Spleen (tissue), 11 donors: ENCODE data around the gene COL16A1. TPM values are rescaled to one million over a fixed set of nuclear protein-coding genes. Genes with fewer than 3 reads are reported as not detected.

Experiments
- DNase-seq: peaks from one replicate; pipeline ENCODE4 v3.0.0-alpha.2; 2020
- H3K27ac ChIP-seq, 8 donors: fragments of 200-600 bp; sonication (generic) in 7 of 8; 1 replicate in 4 of 8; 2 replicates in 4 of 8; pipeline versions ENCODE4 v1.5.0 to v1.8.0; 2016 to 2021; ENCODE audit warnings: inconsistent platforms in 4 of 8, mild to moderate bottlenecking in 4 of 8, moderate library complexity in 1 of 8
- H3K27me3 ChIP-seq, 7 donors: fragments of 200-600 bp; sonication (generic) in 6 of 7; replicated peaks in 1 of 7; 1 replicate in 4 of 7; 2 replicates in 3 of 7; pipeline versions ENCODE4 v1.5.0 to v1.8.0; 2016 to 2021; ENCODE audit warnings: inconsistent platforms in 3 of 7, mild to moderate bottlenecking in 1 of 7
- H3K36me3 ChIP-seq, 6 donors: fragments of 200-600 bp; sonication (generic) in 5 of 6; 1 replicate in 4 of 6; 2 replicates in 2 of 6; pipeline versions ENCODE4 v1.5.0 to v1.8.0; 2016 to 2021; ENCODE audit warnings: inconsistent platforms in 2 of 6
- H3K4me1 ChIP-seq, 6 donors: fragments of 200-600 bp; sonication (generic) in 5 of 6; 1 replicate in 3 of 6; 2 replicates in 3 of 6; pipeline versions ENCODE4 v1.5.0 to v1.8.0; 2016 to 2021; ENCODE audit warnings: inconsistent platforms in 3 of 6
- H3K4me3 ChIP-seq, 8 donors: fragments of 200-600 bp; sonication (generic) in 7 of 8; 1 replicate in 4 of 8; 2 replicates in 4 of 8; pipeline versions ENCODE4 v1.5.0 to v1.8.0; 2016 to 2021; ENCODE audit warnings: inconsistent platforms in 4 of 8, mild to moderate bottlenecking in 4 of 8, moderate library complexity in 2 of 8
- H3K9me3 ChIP-seq, 8 donors: fragments of 200-600 bp; sonication (generic) in 7 of 8; 1 replicate in 4 of 8; 2 replicates in 4 of 8; pipeline versions ENCODE4 v1.5.0 to v1.8.0; 2016 to 2021; ENCODE audit warnings: inconsistent platforms in 4 of 8
- POLR2A ChIP-seq, 3 donors: fragments of 450-650 bp; IDR thresholded peaks; one replicate each; pipeline ENCODE4 v1.5.1; 2017; ENCODE audit warnings: antibody characterized with exemption in 3 of 3, mild to moderate bottlenecking in 1 of 3
- POLR2AphosphoS5 ChIP-seq, 3 donors: sonication (generic); formaldehyde crosslinking; IDR thresholded peaks; one replicate each; pipeline ENCODE4 v1.5.1; 2017; ENCODE audit warnings: antibody characterized with exemption in 3 of 3
- WGBS, 5 donors: extraction: QIAGEN DNeasy Blood & Tissue Kit in 3 of 5; methylation state at CpG; one replicate each; pipeline versions ENCODE4 v1.1.5 to v1.1.7; 2013 to 2018; 5-methylcytosine and 5-hydroxymethylcytosine counted together
- intact Hi-C: fragments of 100-400 bp; cut with DNase I; formaldehyde crosslinking; loops from one replicate; pipeline ENCODE4 v1.15.0; 2023; ENCODE audit warnings: low total_unique reads
- polyA plus RNA-seq, 3 donors: library from polyadenylated mRNA; stranded (reverse); fragments of 200-250 nt; gene quantifications; one replicate each; pipeline ENCODE4 v1.2.1, GENCODE V29; 2013
- total RNA-seq, 7 donors: library from RNA; depleted of rRNA in 3 of 7; stranded (reverse); fragments of >200 nt in 3 of 7; fragmentation: NEBNext Ultra II Directional in 4 of 7; extraction: Animal tissue kit (Norgen Biotek cat#: 25700) in 4 of 7; gene quantifications; one replicate each; pipeline versions ENCODE4 v1.1.0 to v1.2.1, GENCODE V29; 2016 to 2021
- TF ChIP-seq, protein P1 (sequence below), 11 experiments: fragments of 200-600 bp in 7 of 11; fragments of 450-650 bp in 4 of 11; sonication (generic) in 4 of 11; IDR thresholded peaks in 8 of 11; conservative IDR thresholded peaks in 3 of 11; 1 replicate in 7 of 11; 2 replicates in 4 of 11; pipeline versions ENCODE4 v1.4.0 to v1.8.0; 2016 to 2021; ENCODE audit warnings: antibody characterized with exemption in 11 of 11, inconsistent platforms in 4 of 11, mild to moderate bottlenecking in 1 of 11
- donor health status: healthy with polysubstance abuse.
- donor health status: DM: no; HTN: no; CAD: no; lungs with moderate emphysema.
- donor health status: DM: no; HTN: no; CAD: no.
- donor health status: Bipolar disorder and iron deficiency.
- donor health status: healthy.
- donor health status: DM: no; HTN: no; CAD: no.
- donor health status: DM: yes; HTN: yes; CAD: no.

COL16A1 gene
- total and polyA plus RNA-seq, 10 donors, result 4.7 to 25.6 (median 12.5) TPM

DNA sequence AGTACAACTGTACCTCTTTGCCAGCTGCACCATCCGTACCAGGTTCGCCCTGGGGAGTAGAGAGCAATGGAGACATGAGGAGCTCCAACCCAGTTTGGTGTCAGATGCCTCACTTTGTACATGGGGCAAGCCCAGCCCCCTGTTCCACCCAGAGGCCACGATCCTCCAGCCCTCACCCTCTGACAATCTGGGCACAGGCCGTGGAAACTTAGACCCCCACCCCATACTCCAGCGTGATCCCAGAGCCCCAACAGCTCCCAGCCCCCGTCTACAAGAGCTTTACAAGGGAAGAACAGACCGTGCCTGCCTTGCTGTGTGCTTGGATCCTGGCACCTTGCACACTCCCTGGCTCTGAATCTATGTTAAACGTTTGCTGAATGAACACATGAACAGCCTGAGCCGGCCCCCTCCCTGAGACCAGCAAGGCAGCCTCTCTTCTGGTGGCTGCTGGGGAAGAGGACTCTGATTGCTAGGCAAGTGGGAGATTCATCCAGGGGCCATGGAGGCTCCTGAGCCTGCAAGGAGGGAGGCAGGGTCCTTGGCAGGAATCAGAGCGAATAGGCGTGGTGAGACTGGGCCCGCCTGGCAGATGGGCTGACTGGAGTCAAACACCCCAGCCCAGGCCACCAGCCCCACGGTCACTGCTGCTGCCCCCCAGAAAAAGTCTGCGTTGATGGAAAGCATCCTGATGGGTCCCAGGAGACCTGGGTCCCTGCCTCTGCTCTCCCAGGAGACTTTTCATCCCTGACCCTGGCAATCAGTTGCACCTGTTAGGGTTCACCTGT, 46.6 kb downstream of the COL16A1 start:
- peak; percentile 53 for DNase-seq
- Histone ChIP-seq H3K4me3 (no peak overlapping the region), H3K36me3 (no peaks in the 10 kb centered on the region), H3K4me1 (peaks cover 0 to 35% (median 0%) of the 10 kb centered on the region in 6 donors), H3K27ac (peak overlapping the region in 4 of 8 donors; percentile 11 to 64 (median 62)), H3K27me3 (no peaks in the 10 kb centered on the region), H3K9me3 (no peaks in the 10 kb centered on the region)
- 66 to 90% (median 83%) methylated on average over 8 to 14 of the region's 14 CpGs for WGBS, 5 donors
- intact Hi-C loops, result no loop called here
- TF ChIP-seq, protein P1, sequence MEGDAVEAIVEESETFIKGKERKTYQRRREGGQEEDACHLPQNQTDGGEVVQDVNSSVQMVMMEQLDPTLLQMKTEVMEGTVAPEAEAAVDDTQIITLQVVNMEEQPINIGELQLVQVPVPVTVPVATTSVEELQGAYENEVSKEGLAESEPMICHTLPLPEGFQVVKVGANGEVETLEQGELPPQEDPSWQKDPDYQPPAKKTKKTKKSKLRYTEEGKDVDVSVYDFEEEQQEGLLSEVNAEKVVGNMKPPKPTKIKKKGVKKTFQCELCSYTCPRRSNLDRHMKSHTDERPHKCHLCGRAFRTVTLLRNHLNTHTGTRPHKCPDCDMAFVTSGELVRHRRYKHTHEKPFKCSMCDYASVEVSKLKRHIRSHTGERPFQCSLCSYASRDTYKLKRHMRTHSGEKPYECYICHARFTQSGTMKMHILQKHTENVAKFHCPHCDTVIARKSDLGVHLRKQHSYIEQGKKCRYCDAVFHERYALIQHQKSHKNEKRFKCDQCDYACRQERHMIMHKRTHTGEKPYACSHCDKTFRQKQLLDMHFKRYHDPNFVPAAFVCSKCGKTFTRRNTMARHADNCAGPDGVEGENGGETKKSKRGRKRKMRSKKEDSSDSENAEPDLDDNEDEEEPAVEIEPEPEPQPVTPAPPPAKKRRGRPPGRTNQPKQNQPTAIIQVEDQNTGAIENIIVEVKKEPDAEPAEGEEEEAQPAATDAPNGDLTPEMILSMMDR (IDR thresholded peaks at IDR 0.05 in 8 of 11, conservative IDR thresholded peaks at IDR 0.05 in 3 of 11), result no peak
- TF ChIP-seq POLR2A (IDR thresholded peaks at IDR 0.05) (no peak), POLR2AphosphoS5 (IDR thresholded peaks at IDR 0.05) (no peak)

DNA sequence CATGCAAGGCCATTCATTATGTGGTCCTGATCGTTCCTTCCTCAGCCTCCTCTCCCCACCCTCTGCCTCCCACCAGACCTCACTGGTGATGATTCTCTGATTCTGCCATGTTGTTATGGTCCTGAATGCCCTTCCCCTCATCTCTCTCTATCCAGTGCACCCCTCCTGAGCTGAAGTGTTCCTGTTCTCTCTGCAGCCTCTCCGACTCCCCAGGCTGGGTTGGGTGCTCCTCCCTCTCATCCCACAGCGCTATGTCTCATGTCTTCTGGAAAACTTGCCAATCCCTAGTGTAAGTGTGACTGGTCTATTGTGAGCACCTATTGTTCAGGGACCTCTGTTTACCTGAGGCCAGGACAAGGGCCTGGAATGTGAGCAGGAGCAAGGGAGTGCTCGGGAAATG, 48.1 kb downstream of the COL16A1 start:
- intact Hi-C loops, result no loop called here
- no peak for TF ChIP-seq POLR2AphosphoS5 (IDR thresholded peaks at IDR 0.05)
- no peak for TF ChIP-seq POLR2A (IDR thresholded peaks at IDR 0.05)
- TF ChIP-seq, protein P1 (IDR thresholded peaks at IDR 0.05 in 8 of 11, conservative IDR thresholded peaks at IDR 0.05 in 3 of 11), result no peak
- Histone ChIP-seq H3K27me3 (no peaks in the 10 kb centered on the region), H3K4me3 (no peak overlapping the region), H3K9me3 (no peaks in the 10 kb centered on the region), H3K4me1 (peaks cover 0 to 35% (median 1%) of the 10 kb centered on the region in 6 donors), H3K27ac (no peak overlapping the region), H3K36me3 (no peaks in the 10 kb centered on the region)
- WGBS, 5 donors, result 81 to 85% (median 83%) methylated on average over 4 of the region's 4 CpGs
- no peak for DNase-seq

DNA sequence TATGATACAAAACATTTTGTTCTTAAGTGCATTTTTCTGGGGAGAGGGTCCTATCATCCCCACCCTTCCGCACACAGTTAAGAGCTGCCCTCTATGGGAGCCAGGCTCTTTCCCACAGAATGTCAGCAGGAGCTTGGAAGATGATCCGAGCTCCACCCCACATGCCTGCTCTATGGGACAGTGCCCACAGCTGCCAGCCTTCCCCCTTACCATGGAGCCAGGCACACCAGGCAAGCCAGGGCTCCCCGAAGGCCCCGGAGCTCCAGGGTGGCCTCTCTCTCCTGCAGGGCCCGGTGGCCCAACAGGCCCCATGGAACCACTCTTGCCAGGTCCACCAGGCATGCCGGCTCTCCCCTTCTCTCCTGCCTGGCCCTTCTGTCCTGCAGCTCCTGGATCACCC, 48.7 kb downstream of the COL16A1 start:
- no peak overlapping the region for H3K27ac ChIP-seq
- 85 to 99% (median 92%) methylated on average over 5 to 6 of the region's 6 CpGs for WGBS, 5 donors
- no peak for DNase-seq

DNA sequence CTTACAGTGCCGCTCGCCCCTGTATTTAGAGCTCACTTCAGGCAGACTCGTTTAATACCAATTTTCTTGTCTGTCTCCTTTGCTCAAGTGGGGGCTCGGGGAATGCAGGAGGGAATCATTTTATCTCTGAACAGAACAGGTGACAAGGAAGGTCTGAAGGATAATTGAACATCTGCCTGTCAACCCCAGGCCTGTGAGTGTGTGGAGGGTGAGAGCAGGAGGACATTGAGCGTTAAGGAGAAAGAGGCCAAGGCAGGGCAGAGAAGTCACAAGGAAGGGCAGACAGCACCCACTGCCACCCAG, 49.4 kb downstream of the COL16A1 start:
- intact Hi-C loops, result no loop called here
- no peaks in the 10 kb centered on the region for H3K9me3 ChIP-seq
- H3K27me3 ChIP-seq, result no peaks in the 10 kb centered on the region
- no peak overlapping the region for H3K4me3 ChIP-seq
- H3K27ac ChIP-seq, result no peak overlapping the region
- TF ChIP-seq POLR2A (IDR thresholded peaks at IDR 0.05) (no peak), POLR2AphosphoS5 (IDR thresholded peaks at IDR 0.05) (no peak)
- TF ChIP-seq, protein P1 (IDR thresholded peaks at IDR 0.05 in 8 of 11, conservative IDR thresholded peaks at IDR 0.05 in 3 of 11), result no peak
- peaks cover 0 to 37% (median 1%) of the 10 kb centered on the region in 6 donors for H3K4me1 ChIP-seq
- DNase-seq, result no peak
- 86 to 91% (median 90%) methylated on average over 5 of the region's 5 CpGs for WGBS, 5 donors
- H3K36me3 ChIP-seq, result no peaks in the 10 kb centered on the region

More for the DNA sequence above, 48.7 kb downstream of the COL16A1 start:
- H3K36me3 ChIP-seq, result no peaks in the 10 kb centered on the region
- H3K27me3 ChIP-seq, result no peaks in the 10 kb centered on the region
- no peaks in the 10 kb centered on the region for H3K9me3 ChIP-seq
- H3K4me3 ChIP-seq, result no peak overlapping the region
- H3K4me1 ChIP-seq, result peaks cover 0 to 38% (median 1%) of the 10 kb centered on the region in 6 donors
- intact Hi-C loops, result no loop called here
- TF ChIP-seq POLR2A (IDR thresholded peaks at IDR 0.05) (no peak), POLR2AphosphoS5 (IDR thresholded peaks at IDR 0.05) (no peak)
- TF ChIP-seq, protein P1 (IDR thresholded peaks at IDR 0.05 in 8 of 11, conservative IDR thresholded peaks at IDR 0.05 in 3 of 11), result no peak
